ENCODE results near the gene RASA3.
"Not testable (repeated sequence)": the region's sequence is repeated elsewhere in the genome, so short reads cannot be mapped to it uniquely, and the experiment has no call there.

Gene RASA3

GRCh38 chr13:114127473-114128347 is 4.7 kb downstream of the RASA3 start:
- no peak for DNase-seq (ENCODE audit: low read depth, low spot score)

GRCh38 chr13:114126789-114127472 is 5.5 kb downstream of the RASA3 start:
- no peak for DNase-seq (ENCODE audit: low read depth, low spot score)

GRCh38 chr13:114126086-114126485 is 6.3 kb downstream of the RASA3 start:
- DNase-seq (ENCODE audit: low read depth, low spot score), result not testable (repeated sequence)

- no peak for DNase-seq (ENCODE audit: low read depth, low spot score)
Observed at GRCh38 chr13:114125589-114125988, 6.8 kb downstream of the RASA3 start.

- DNase-seq (ENCODE audit: low read depth, low spot score), result no peak
Observed at GRCh38 chr13:114124921-114125320, 7.5 kb downstream of the RASA3 start.

- DNase-seq (ENCODE audit: low read depth, low spot score), result no peak
Observed at GRCh38 chr13:114124431-114124830, 8.0 kb downstream of the RASA3 start.

- no peak for DNase-seq (ENCODE audit: low read depth, low spot score)
Observed at GRCh38 chr13:114123876-114124275, 8.5 kb downstream of the RASA3 start.

- DNase-seq (ENCODE audit: low read depth, low spot score), result no peak
Observed at GRCh38 chr13:114123448-114123847, 9.0 kb downstream of the RASA3 start.

GRCh38 chr13:114122591-114123211 is 9.7 kb downstream of the RASA3 start:
- no peak for DNase-seq (ENCODE audit: low read depth, low spot score)

GRCh38 chr13:114122127-114122511 is 10.3 kb downstream of the RASA3 start:
- no peak for DNase-seq (ENCODE audit: low read depth, low spot score)

GRCh38 chr13:114121496-114122126 is 10.8 kb downstream of the RASA3 start:
- no peak for DNase-seq (ENCODE audit: low read depth, low spot score)

- no peak for DNase-seq (ENCODE audit: low read depth, low spot score)
Observed at GRCh38 chr13:114121031-114121430, 11.4 kb downstream of the RASA3 start.

GRCh38 chr13:114120591-114121011 is 11.8 kb downstream of the RASA3 start:
- no peak for DNase-seq (ENCODE audit: low read depth, low spot score)

- no peak for DNase-seq (ENCODE audit: low read depth, low spot score)
Observed at GRCh38 chr13:114119196-114119595, 13.2 kb downstream of the RASA3 start.

GRCh38 chr13:114118511-114119123 is 13.8 kb downstream of the RASA3 start:
- DNase-seq (ENCODE audit: low read depth, low spot score), result no peak

GRCh38 chr13:114118086-114118485 is 14.3 kb downstream of the RASA3 start:
- DNase-seq (ENCODE audit: low read depth, low spot score), result no peak

GRCh38 chr13:114117341-114117874 is 15.0 kb downstream of the RASA3 start:
- DNase-seq (ENCODE audit: low read depth, low spot score), result not testable (repeated sequence)

- no peak for DNase-seq (ENCODE audit: low read depth, low spot score)
Observed at GRCh38 chr13:114116734-114117133, 15.7 kb downstream of the RASA3 start.

GRCh38 chr13:114115796-114116195 is 16.6 kb downstream of the RASA3 start:
- DNase-seq (ENCODE audit: low read depth, low spot score), result no peak

- no peak for DNase-seq (ENCODE audit: low read depth, low spot score)
Observed at GRCh38 chr13:114115191-114115671, 17.2 kb downstream of the RASA3 start.

- not testable (repeated sequence) for DNase-seq (ENCODE audit: low read depth, low spot score)
Observed at GRCh38 chr13:114114666-114115065, 17.8 kb downstream of the RASA3 start.
